Measurements from ENCODE around the gene GPR137.

DNA sequence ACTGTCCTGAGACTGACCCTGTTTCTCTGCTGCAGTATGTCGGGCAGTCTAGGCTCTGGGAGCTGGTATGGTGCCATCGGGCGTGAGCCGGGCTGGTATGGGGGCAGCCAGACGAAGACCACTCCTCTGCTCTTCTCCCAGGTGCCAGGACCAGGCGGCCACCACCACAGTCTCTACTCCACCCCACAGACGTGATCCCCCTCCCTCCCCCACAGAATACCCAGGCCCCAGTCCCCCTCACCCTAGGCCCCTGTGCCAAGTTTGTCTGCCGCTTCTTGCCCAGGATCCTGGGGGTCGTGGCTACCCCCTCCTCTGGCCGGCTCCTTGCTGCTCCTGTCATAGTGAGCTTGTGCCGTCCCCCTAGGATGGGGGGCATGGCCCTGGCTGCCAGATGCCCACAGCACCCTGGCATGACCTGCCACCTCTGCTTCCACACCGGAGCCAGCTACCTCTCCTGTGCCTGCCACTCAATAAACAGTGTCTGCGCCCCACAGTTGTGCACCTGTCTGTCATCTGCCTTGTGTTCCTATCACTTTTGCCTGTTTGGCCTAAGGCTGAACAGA, 3.4 kb downstream of the GPR137 start:
- TF ChIP-seq POLR2AphosphoS5 (IDR thresholded peaks at IDR 0.05; ENCODE audit: low read depth, low read length) (no peak), FOXP2 (optimal IDR thresholded peaks at IDR 0.05; ENCODE audit: borderline replicate concordance, extremely low read depth, extremely low read length, insufficient read depth) (no peak), SIN3A (IDR thresholded peaks at IDR 0.05; ENCODE audit: borderline replicate concordance, insufficient read depth, low read length) (no peak), TAF1 (IDR thresholded peaks at IDR 0.05; ENCODE audit: borderline replicate concordance, insufficient read depth, low read length) (no peak)
- TF ChIP-seq, protein P1, sequence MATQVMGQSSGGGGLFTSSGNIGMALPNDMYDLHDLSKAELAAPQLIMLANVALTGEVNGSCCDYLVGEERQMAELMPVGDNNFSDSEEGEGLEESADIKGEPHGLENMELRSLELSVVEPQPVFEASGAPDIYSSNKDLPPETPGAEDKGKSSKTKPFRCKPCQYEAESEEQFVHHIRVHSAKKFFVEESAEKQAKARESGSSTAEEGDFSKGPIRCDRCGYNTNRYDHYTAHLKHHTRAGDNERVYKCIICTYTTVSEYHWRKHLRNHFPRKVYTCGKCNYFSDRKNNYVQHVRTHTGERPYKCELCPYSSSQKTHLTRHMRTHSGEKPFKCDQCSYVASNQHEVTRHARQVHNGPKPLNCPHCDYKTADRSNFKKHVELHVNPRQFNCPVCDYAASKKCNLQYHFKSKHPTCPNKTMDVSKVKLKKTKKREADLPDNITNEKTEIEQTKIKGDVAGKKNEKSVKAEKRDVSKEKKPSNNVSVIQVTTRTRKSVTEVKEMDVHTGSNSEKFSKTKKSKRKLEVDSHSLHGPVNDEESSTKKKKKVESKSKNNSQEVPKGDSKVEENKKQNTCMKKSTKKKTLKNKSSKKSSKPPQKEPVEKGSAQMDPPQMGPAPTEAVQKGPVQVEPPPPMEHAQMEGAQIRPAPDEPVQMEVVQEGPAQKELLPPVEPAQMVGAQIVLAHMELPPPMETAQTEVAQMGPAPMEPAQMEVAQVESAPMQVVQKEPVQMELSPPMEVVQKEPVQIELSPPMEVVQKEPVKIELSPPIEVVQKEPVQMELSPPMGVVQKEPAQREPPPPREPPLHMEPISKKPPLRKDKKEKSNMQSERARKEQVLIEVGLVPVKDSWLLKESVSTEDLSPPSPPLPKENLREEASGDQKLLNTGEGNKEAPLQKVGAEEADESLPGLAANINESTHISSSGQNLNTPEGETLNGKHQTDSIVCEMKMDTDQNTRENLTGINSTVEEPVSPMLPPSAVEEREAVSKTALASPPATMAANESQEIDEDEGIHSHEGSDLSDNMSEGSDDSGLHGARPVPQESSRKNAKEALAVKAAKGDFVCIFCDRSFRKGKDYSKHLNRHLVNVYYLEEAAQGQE (IDR thresholded peaks at IDR 0.05; ENCODE audit: insufficient read depth in 1 of 2, low read depth in 2 of 2, low read length in 2 of 2): no peak
